ENCODE results near the gene BTF3.

DNA sequence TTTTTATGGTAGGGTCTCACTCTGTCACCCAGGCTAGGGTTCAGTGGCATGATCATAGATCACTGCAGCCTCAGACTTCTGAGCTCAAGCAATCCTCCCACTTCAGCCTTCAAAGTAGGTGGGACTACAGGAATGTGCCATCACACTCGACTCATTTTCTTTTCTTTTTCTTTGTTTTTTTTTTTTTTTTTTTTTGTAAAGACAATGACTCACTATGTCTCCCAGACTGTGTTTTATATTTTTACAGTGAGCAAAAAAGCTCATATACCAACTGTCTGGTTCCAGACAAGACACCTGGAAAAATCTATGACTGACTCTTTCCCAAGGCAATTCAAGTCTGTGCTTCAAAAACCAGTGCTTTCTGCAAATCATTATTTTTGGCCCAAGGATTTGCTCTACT lies 38.9 kb upstream of the BTF3 start:
- no peak for TF ChIP-seq EZH2phosphoT487 (IDR thresholded peaks at IDR 0.05; ENCODE audit: borderline replicate concordance)
- TF ChIP-seq, protein P1, sequence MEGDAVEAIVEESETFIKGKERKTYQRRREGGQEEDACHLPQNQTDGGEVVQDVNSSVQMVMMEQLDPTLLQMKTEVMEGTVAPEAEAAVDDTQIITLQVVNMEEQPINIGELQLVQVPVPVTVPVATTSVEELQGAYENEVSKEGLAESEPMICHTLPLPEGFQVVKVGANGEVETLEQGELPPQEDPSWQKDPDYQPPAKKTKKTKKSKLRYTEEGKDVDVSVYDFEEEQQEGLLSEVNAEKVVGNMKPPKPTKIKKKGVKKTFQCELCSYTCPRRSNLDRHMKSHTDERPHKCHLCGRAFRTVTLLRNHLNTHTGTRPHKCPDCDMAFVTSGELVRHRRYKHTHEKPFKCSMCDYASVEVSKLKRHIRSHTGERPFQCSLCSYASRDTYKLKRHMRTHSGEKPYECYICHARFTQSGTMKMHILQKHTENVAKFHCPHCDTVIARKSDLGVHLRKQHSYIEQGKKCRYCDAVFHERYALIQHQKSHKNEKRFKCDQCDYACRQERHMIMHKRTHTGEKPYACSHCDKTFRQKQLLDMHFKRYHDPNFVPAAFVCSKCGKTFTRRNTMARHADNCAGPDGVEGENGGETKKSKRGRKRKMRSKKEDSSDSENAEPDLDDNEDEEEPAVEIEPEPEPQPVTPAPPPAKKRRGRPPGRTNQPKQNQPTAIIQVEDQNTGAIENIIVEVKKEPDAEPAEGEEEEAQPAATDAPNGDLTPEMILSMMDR (conservative IDR thresholded peaks at IDR 0.05; ENCODE audit: low read length): no peak
